ENCODE results near the gene NR6A1. TPM values are rescaled to one million over a fixed set of nuclear protein-coding genes. Genes with fewer than 3 reads are reported as not detected.

NR6A1 gene
- total and polyA plus RNA-seq, 11 donors: 0.65 to 5.7 (median 1.6) TPM

DNA sequence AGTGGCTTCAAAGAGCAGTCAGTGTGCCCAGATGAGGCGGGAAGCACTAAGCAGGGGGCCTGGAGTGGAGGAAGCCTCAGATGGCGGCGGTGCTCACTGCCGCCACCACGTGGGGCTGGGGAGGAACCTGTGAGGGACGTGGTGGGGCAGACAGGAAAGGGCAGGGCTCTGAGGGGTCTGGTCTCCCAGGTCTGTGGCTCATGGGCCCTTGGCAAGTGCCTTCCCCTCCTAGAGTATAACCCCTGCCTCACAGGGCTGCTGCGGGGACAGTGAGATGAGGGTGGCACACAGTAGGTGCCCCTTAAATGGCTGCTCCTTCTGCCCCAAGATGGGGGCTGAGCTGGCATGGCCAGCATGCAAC, 290.5 kb downstream of the NR6A1 start:
- Histone ChIP-seq H3K9me3 (no peaks in the 10 kb centered on the region), H3K27ac (no peak overlapping the region), H3K36me3 (no peaks in the 10 kb centered on the region), H3K27me3 (peaks cover 13 to 82% (median 36%) of the 10 kb centered on the region in 9 donors), H3K4me3 (no peak overlapping the region), H3K4me1 (peaks cover 0 to 15% (median 2%) of the 10 kb centered on the region in 12 donors)
- 11 to 24% (median 15%) methylated on average over 7 of the region's 7 CpGs for whole genome bisulfite sequencing, 4 donors
- DNase-seq (peak in 2 of 5 donors; percentile 20 to 56), ATAC-seq (peak in 3 of 4 donors; percentile 41 to 46 (median 42))
- TF ChIP-seq POLR2A (IDR thresholded peaks at IDR 0.05) (no peak), CTCF (IDR thresholded peaks at IDR 0.05) (peak in 9 of 12 donors; percentile 5 to 45 (median 24))
- intact Hi-C loops (cut with DNase I): loop anchor here in 3 of 10 donors (2.0 to 5.0 kb wide), 2 partner anchors 62 to 63 kb away; partner anchors contain the start of gene PSMB7 (in 1 of the 3)

DNA sequence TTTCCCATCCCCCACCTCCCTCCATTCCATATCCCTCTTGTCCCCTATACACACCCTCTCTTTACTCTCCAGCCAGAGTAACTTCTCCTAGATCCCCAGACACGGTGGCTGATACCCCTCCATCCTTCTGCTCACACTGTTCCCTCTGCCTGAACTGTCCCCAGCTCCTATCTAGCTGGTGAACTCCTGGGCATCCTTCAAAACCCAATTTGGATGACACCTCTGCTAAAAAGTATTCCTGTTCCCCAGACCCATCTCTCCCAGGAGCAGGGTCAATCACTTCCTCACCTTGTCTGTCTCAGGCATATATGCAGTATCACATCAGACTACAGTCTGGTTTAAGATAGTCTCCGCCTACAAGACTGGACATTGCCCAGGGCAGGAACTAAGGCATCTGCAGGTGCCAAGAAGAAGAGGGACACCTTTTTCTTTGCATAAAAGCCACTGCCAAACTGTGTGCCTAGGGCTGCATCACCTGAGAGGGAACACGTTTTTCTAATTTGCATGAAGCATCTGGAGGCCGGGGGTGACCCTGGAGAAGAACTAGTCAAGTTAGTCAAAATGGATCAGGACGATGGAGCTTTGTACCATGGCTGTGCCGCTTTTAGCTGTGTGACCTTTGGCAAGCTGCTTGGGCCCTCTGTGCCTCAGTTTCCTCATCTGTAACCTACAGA, 291.0 kb downstream of the NR6A1 start:
- TF ChIP-seq POLR2A (IDR thresholded peaks at IDR 0.05) (no peak), CTCF (IDR thresholded peaks at IDR 0.05) (no peak)
- Histone ChIP-seq H3K27ac (no peak overlapping the region), H3K4me1 (peaks cover 0 to 15% (median 2%) of the 10 kb centered on the region in 12 donors), H3K9me3 (no peaks in the 10 kb centered on the region), H3K27me3 (peaks cover 12 to 82% (median 39%) of the 10 kb centered on the region in 9 donors), H3K4me3 (no peak overlapping the region), H3K36me3 (no peaks in the 10 kb centered on the region)
- no peak for DNase-seq
- 63 to 73% (median 70%) methylated on average over 6 of the region's 6 CpGs for WGBS, 4 donors
- ATAC-seq: no peak
- intact Hi-C loops (cut with DNase I): loop anchor here in 3 of 10 donors (2.0 to 5.0 kb wide), 3 partner anchors 48 to 63 kb away; partner anchors contain the start of gene PSMB7 (in 1 of the 3)

GRCh38 chr9:124479371-124479770, 291.7 kb downstream of the NR6A1 start:
- no peak overlapping the region for H3K4me3 ChIP-seq
- H3K36me3 ChIP-seq: no peaks in the 10 kb centered on the region
- WGBS, 4 donors: 80 to 84% (median 81%) methylated on average over 14 to 16 of the region's 16 CpGs
- peaks cover 0 to 15% (median 2%) of the 10 kb centered on the region in 12 donors for H3K4me1 ChIP-seq
- H3K9me3 ChIP-seq: no peaks in the 10 kb centered on the region
- DNase-seq: peak in 1 of 5 donors; percentile 29
- intact Hi-C loops (cut with DNase I): loop anchor here in 1 of 10 donors (5.0 kb wide), 1 partner anchor 47 kb away; no protein-coding TSS in a partner anchor
- peaks cover 11 to 84% (median 39%) of the 10 kb centered on the region in 9 donors for H3K27me3 ChIP-seq
- no peak for ATAC-seq
- H3K27ac ChIP-seq: no peak overlapping the region
- no peak for TF ChIP-seq POLR2A (IDR thresholded peaks at IDR 0.05)
- no peak for TF ChIP-seq CTCF (IDR thresholded peaks at IDR 0.05)

DNA sequence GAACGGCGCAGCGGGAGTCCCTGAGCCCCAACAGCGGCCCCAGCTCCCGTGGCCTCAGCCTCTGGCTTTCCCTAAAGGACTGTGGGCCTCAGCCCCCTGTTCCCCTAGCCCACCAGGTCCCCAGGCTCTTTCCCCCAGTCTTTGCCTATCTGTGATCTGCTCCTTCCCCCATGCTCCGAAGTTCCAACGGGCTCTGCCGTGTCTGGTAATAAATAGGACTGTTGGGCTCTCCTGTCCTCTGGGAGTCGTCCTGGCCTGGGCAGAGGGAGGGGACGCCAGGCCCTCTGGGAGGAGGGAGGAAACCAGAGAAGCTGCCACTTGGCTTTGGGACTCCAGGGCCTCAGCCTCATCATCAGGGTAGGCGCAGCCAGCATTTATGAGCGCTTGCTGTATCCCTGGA, 292.8 kb downstream of the NR6A1 start:
- Histone ChIP-seq H3K27me3 (peaks cover 11 to 84% (median 39%) of the 10 kb centered on the region in 9 donors), H3K9me3 (no peaks in the 10 kb centered on the region), H3K36me3 (no peaks in the 10 kb centered on the region), H3K27ac (no peak overlapping the region), H3K4me1 (peaks cover 0 to 15% (median 2%) of the 10 kb centered on the region in 12 donors), H3K4me3 (no peak overlapping the region)
- peak in 1 of 5 donors; percentile 40 for DNase-seq
- no peak for TF ChIP-seq POLR2A (IDR thresholded peaks at IDR 0.05)
- no peak for TF ChIP-seq CTCF (IDR thresholded peaks at IDR 0.05)
- intact Hi-C loops (cut with DNase I): loop anchor here in 1 of 10 donors (5.0 kb wide), 1 partner anchor 46 kb away; no protein-coding TSS in a partner anchor
- WGBS, 4 donors: 31 to 45% (median 36%) methylated on average over 9 to 12 of the region's 12 CpGs
- ATAC-seq: no peak
